Glutamatergic neuron (in vitro differentiated cells): ENCODE results near the gene MED16. TPM values are rescaled to one million over a fixed set of nuclear protein-coding genes. Genes with fewer than 3 reads are reported as not detected.
A peak's percentile ranks its signal among the peaks of the same experiment; 100 is the strongest.

Experiments
- DNase-seq: peaks from one replicate; pipeline ENCODE4 v3.0.0; 2022
- H3K27ac Mint-ChIP-seq: one replicate; pipeline ENCODE4 v1.8.0; 2020; ENCODE audit warnings: mild to moderate bottlenecking, mixed read lengths, inconsistent platforms; ENCODE audit not compliant: unreplicated experiment
- H3K27me3 Mint-ChIP-seq: one replicate; pipeline ENCODE4 v1.8.0; 2020; ENCODE audit warnings: mild to moderate bottlenecking, moderate library complexity, mixed read lengths, inconsistent platforms; ENCODE audit not compliant: unreplicated experiment
- H3K36me3 Mint-ChIP-seq: one replicate; pipeline ENCODE4 v1.8.0; 2020; ENCODE audit warnings: mild to moderate bottlenecking, mixed read lengths, inconsistent platforms; ENCODE audit not compliant: unreplicated experiment
- H3K4me1 Mint-ChIP-seq: one replicate; pipeline ENCODE4 v1.8.0; 2020; ENCODE audit warnings: mild to moderate bottlenecking, low read depth, mixed read lengths, inconsistent platforms; ENCODE audit not compliant: unreplicated experiment
- H3K4me3 Mint-ChIP-seq: one replicate; pipeline ENCODE4 v1.8.0; 2020; ENCODE audit warnings: mild to moderate bottlenecking, mixed read lengths, inconsistent platforms; ENCODE audit not compliant: unreplicated experiment
- H3K9me3 Mint-ChIP-seq: one replicate; pipeline ENCODE4 v1.8.0; 2020; ENCODE audit warnings: mild to moderate bottlenecking, moderate library complexity, mixed read lengths, inconsistent platforms; ENCODE audit not compliant: unreplicated experiment
- CTCF ChIP-seq: fragments of 200-600 bp; sonication (generic); IDR thresholded peaks from one replicate; pipeline ENCODE4 v1.5.0; 2021; ENCODE audit not compliant: partially characterized antibody, unreplicated experiment
- total RNA-seq: library from RNA; stranded (reverse); fragmentation: NEBNext Ultra II Directional; extraction: Animal tissue kit (Norgen Biotek cat#: 25700); gene quantifications from one replicate; pipeline ENCODE4 v1.2.1, GENCODE V29; 2021; ENCODE audit not compliant: unreplicated experiment

Gene MED16
- total RNA-seq, 1 donor from 2014 or later = 65.0 TPM

DNA sequence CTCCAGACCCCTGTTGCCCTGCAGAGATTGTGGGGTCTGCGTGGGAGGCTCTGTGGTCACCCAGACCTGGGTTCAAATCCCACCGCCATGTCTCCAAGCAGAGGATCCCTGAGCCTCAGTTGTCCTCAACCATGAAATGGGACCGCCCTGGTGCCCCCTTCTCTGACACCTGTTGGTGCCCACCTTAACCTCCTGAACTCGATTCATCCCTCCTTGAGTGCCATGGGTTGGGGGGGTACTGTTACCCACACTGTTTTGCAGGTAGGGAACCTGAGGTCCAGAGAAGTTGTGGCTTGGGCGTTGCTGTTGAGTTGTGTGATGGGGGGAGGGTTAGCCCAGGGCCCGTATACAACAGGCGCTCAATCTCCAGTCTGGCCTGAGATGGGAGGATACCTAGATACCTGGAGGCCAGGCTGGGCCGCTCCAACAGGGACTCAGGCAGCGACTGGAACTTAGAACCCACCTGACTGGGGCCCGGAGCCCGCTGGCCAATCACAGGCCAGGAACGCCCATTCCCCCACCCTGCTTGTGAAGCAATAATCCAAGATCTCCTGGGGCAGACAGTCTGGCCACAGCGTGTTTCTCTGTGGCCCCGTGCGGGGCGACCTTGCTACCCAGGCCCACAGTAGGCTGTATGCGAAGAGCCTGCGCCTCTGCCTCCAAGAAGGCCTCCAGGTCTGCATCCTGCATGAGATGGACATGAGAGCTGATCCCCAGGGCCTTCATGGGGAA, 35.6 kb upstream of the MED16 start:
- peak overlapping the region; percentile 55 for H3K4me3 Mint-ChIP-seq
- TF ChIP-seq CTCF = no peak
- peaks cover 4% of the 10 kb centered on the region for H3K4me1 Mint-ChIP-seq
- H3K9me3 Mint-ChIP-seq = peaks cover 10% of the 10 kb centered on the region
- peaks cover 8% of the 10 kb centered on the region for H3K27me3 Mint-ChIP-seq
- peak overlapping the region; percentile 38 for H3K27ac Mint-ChIP-seq
- H3K36me3 Mint-ChIP-seq = no peaks in the 10 kb centered on the region
- no peak for DNase-seq

DNA sequence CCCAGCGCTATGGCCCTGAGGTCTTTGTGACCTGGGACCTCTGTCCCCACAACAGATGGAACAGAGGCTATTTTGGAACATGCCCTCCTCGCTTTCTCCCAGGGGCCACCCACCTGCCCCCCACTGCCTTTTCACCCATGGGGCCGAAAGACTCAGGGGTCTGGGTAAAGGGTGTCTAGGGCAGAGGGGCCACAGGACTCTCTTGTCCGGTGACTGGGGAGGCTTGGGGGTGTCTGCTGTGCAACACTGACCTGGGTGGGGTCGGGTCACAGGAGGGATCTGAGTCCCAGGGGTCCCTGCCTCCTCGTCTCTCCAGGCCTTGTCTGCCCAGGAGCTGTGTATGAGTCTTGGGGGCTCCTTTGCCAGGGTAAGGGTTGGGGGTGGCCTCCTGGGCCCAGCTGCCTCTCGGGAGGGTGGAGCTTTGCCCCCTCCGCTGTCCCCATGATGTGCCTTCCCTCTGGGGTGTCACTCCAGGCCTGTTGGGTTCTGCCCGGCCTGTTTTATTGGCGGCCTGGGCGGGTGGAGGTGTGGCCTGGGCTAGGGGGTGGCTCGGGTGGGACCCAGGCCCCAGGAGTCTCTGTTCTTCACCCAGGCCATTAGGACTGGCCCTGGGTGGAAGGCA, 34.9 kb upstream of the MED16 start:
- Mint-ChIP-seq H3K27me3 (peaks cover 5% of the 10 kb centered on the region), H3K4me1 (peaks cover 5% of the 10 kb centered on the region), H3K4me3 (peak overlapping the region; percentile 77), H3K9me3 (peaks cover 8% of the 10 kb centered on the region), H3K36me3 (no peaks in the 10 kb centered on the region), H3K27ac (peak overlapping the region; percentile 38)
- TF ChIP-seq CTCF = no peak
- no peak for DNase-seq

DNA sequence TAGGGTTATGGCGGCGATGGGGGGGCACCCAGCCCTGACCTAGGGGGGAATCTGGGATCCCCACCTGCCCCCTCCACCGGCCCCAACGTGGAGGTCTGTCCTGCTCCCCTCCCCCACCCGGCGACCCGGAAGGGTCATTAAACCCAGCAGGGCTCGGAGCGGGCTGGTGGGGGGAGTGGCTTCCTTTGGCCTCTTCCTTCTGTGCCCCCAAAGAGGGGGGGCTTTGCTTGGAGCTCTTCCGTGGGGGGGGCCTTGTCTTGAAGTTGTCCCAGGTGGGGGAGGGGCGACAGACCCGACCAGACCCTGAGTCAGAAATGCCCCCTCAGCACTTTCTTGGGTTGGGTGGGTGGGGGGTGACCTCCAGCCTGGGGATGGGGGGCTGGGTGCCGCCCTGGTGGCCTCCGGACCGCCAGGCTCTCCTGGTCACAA, 34.4 kb upstream of the MED16 start:
- no peak overlapping the region for H3K27ac Mint-ChIP-seq

GRCh38 chr19:926589-927350, 33.8 kb upstream of the MED16 start:
- peak; percentile 76 for DNase-seq
- Mint-ChIP-seq H3K4me3 (peak overlapping the region; percentile 88), H3K9me3 (peaks cover 8% of the 10 kb centered on the region), H3K27ac (peak overlapping the region; percentile 83), H3K36me3 (no peaks in the 10 kb centered on the region), H3K27me3 (peaks cover 2% of the 10 kb centered on the region), H3K4me1 (peaks cover 4% of the 10 kb centered on the region)
- TF ChIP-seq CTCF = no peak

More for the DNA sequence above, 34.4 kb upstream of the MED16 start:
- peak; percentile 79 for DNase-seq
- H3K9me3 Mint-ChIP-seq = peaks cover 5% of the 10 kb centered on the region
- H3K4me1 Mint-ChIP-seq = peaks cover 5% of the 10 kb centered on the region
- no peak for TF ChIP-seq CTCF
- no peaks in the 10 kb centered on the region for H3K36me3 Mint-ChIP-seq
- H3K27me3 Mint-ChIP-seq = peaks cover 2% of the 10 kb centered on the region
- H3K4me3 Mint-ChIP-seq = peak overlapping the region; percentile 77

DNA sequence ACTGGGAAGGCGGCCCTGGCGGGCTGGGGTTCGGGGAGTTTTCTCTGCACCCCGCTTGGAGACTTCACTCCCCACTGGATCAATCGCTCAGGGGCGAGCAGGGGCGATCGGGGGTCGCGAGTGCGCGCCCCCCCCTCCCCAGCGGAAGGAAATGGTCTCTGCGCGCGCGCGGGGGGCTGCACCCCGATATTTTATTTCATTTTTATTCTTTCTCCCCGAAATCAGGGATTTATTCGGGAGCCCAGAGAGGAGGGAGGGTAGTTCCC, 33.3 kb upstream of the MED16 start:
- peaks cover 6% of the 10 kb centered on the region for H3K27me3 Mint-ChIP-seq
- no peak overlapping the region for H3K27ac Mint-ChIP-seq

More for the DNA sequence above, 33.3 kb upstream of the MED16 start:
- H3K4me3 Mint-ChIP-seq = peak overlapping the region; percentile 57
- peaks cover 8% of the 10 kb centered on the region for H3K9me3 Mint-ChIP-seq
- peaks cover 5% of the 10 kb centered on the region for H3K4me1 Mint-ChIP-seq
- no peak for TF ChIP-seq CTCF
- H3K36me3 Mint-ChIP-seq = no peaks in the 10 kb centered on the region
- no peak for DNase-seq
